ENCODE measurements around the gene MAPK14.

- no peak for TF ChIP-seq CTCF (conservative IDR thresholded peaks at IDR 0.05)
- TF ChIP-seq EZH2 (IDR thresholded peaks at IDR 0.05; ENCODE audit: low read depth) = no peak
Measured at GRCh38 chr6:36155662-36156061, 128.1 kb downstream of the MAPK14 start.

Data from PC-9 (cell line).